AG04449 (cell line): Measurements from ENCODE around the gene HDDC3.

Experiments
- CTCF ChIA-PET: fragments of 350-600 bp; formaldehyde crosslinking; extraction: SDS; loops from one replicate; lab custom pipeline; 2021; ENCODE audit warnings: antibody characterized with exemption; lab: Yijun Ruan, JAX
- POLR2A ChIA-PET: fragments of 400-600, 350-600 bp; formaldehyde crosslinking; extraction: SDS; loops from one replicate; lab custom pipeline; 2020; ENCODE audit warnings: antibody characterized with exemption, inconsistent platforms; lab: Yijun Ruan, JAX
- DNase-seq: peaks from one replicate; pipeline ENCODE4 v3.0.0-alpha.2; 2010; ENCODE audit warnings: low read depth, low spot score
- H3K4me3 ChIP-seq: 2 replicates; pipeline ENCODE4 v1.5.1; 2011; ENCODE audit warnings: low read depth, mild to moderate bottlenecking, control low read depth, low read length
- TF ChIP-seq, protein P1 (sequence below): IDR thresholded peaks from one replicate; pipeline ENCODE4 v1.5.1; 2011; ENCODE audit warnings: mild to moderate bottlenecking, moderate library complexity, low read length, control low read depth, inconsistent platforms; ENCODE audit not compliant: insufficient read depth; ENCODE audit errors: missing control alignments

The HDDC3 gene

DNA sequence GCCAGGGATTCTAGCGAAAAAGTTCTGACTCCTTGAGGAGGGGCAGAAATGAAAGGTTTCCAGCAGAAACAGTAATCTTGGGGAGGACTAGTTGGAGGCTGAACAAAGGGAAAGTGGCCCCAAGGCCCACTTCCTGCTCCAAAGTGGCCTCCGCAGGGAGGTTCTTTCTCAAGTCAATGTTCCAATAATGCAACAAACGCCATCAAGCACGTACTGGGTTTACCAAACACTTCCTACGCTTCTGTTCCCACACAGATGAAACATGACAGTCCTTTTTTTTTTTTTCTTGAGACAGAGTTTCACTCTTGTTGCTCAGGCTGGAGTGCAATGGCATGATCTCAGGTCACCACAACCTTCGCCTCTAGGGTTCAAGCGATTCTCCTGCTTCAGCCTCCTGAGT lies 12.7 kb upstream of the HDDC3 start:
- TF ChIP-seq, protein P1, sequence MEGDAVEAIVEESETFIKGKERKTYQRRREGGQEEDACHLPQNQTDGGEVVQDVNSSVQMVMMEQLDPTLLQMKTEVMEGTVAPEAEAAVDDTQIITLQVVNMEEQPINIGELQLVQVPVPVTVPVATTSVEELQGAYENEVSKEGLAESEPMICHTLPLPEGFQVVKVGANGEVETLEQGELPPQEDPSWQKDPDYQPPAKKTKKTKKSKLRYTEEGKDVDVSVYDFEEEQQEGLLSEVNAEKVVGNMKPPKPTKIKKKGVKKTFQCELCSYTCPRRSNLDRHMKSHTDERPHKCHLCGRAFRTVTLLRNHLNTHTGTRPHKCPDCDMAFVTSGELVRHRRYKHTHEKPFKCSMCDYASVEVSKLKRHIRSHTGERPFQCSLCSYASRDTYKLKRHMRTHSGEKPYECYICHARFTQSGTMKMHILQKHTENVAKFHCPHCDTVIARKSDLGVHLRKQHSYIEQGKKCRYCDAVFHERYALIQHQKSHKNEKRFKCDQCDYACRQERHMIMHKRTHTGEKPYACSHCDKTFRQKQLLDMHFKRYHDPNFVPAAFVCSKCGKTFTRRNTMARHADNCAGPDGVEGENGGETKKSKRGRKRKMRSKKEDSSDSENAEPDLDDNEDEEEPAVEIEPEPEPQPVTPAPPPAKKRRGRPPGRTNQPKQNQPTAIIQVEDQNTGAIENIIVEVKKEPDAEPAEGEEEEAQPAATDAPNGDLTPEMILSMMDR, result no peak
- ChIA-PET CTCF (interaction anchor here (1.1 to 21.6 kb wide), 3 partner anchors 5 to 104 kb away, joined by 3 to 479 read pairs (median 479); partner anchors contain the start of genes HDDC3, RCCD1 and UNC45A), POLR2A (no interaction called here)
- H3K4me3 ChIP-seq, result no peak overlapping the region
- DNase-seq, result no peak

GRCh38 chr15:90942354-90943120 lies 10.2 kb upstream of the HDDC3 start:
- DNase-seq, result no peak
- TF ChIP-seq, protein P1, result no peak
- ChIA-PET CTCF (interaction anchor here (1.5 to 21.6 kb wide), 3 partner anchors 4 to 107 kb away, joined by 4 to 479 read pairs (median 479); partner anchors contain the start of genes HDDC3, RCCD1 and UNC45A), POLR2A (interaction anchor here (0.6 kb wide), 1 partner anchor 73 kb away, joined by 3 read pairs; no protein-coding TSS in a partner anchor)
- H3K4me3 ChIP-seq, result no peak overlapping the region

DNA sequence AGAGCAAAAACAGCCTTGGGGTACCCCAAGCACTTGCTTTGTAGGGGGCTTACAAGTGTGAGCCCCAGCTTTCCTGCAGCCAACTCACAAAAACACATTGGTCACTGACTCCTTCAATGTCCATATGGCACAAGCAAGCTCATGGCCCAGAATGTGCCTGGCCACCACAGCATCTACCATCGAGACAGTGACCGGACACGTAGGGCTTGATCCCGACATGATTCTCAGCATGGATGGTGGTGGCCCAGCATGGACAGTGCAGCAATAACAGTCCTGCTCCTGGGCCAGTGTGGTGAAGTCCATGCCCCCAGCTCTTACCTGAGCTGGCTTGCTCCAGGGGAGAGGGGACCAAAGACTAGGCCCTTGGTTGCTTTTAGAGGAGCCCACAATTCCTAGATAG lies 8.7 kb upstream of the HDDC3 start:
- ChIA-PET POLR2A (no interaction called here), CTCF (interaction anchor here (20.3 to 21.6 kb wide), 2 partner anchors 2 to 9 kb away, joined by 479 read pairs; partner anchors contain the start of genes HDDC3, RCCD1 and UNC45A)
- H3K4me3 ChIP-seq, result no peak overlapping the region
- TF ChIP-seq, protein P1, result no peak
- DNase-seq, result no peak

GRCh38 chr15:90939756-90940155 lies 7.4 kb upstream of the HDDC3 start:
- POLR2A ChIA-PET, result no interaction called here
- H3K4me3 ChIP-seq, result no peak overlapping the region
- CTCF ChIA-PET, result interaction anchor here (20.3 to 21.6 kb wide), 2 partner anchors 1 to 11 kb away, joined by 479 read pairs; partner anchors contain the start of genes HDDC3, RCCD1 and UNC45A
- TF ChIP-seq, protein P1, result no peak
- DNase-seq, result no peak

DNA sequence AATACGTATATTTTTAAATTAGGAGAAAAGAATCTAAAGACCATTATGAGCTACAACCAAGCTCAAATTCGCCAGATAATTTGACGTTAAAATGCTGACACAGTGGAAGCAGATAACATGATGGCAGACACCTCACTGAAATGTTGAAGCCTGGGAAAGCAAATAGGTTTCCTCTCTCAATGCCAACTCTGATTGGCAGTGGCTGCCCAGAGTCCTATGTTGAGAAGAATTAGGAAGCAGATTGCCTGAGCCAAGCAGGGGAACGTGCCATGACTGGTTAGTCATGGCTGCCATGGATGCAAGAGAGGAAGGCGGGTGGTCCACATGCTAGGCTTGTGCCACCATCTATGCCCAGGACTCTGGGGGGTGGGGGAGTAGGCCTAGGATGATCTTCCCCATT lies 5.9 kb upstream of the HDDC3 start:
- TF ChIP-seq, protein P1, result no peak
- DNase-seq, result no peak
- CTCF ChIA-PET, result interaction anchor here (0.6 to 20.3 kb wide), 3 partner anchors 12 to 156 kb away, joined by 3 to 479 read pairs (median 186); partner anchors contain the start of genes MAN2A2 and RCCD1
- POLR2A ChIA-PET, result no interaction called here
- H3K4me3 ChIP-seq, result no peak overlapping the region

DNA sequence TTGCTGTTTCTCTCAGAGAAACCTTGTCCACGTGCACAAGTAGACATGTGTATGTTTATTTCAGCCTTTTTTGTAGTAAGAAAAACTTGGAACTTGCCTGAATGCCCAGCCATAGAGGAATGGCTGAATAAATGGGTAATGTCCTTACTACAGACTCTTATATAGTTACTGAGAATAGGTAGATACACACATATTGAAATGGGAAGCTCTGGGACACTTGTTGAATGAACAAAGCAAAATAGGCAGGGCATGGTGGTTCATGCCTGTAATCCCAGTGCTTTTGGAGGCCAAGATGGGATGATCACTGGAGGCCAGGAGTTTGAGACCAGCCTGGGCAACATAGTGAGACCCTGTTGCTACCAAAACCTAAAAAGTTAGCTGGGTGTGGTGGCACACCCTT lies 4.5 kb upstream of the HDDC3 start:
- CTCF ChIA-PET, result interaction anchor here (1.0 to 20.3 kb wide), 3 partner anchors 14 to 84 kb away, joined by 3 to 479 read pairs (median 186); partner anchors contain the start of genes MAN2A2 and RCCD1
- POLR2A ChIA-PET, result no interaction called here
- TF ChIP-seq, protein P1, result no peak
- no peak for DNase-seq
- no peak overlapping the region for H3K4me3 ChIP-seq
